GM23338 (cell line): Measurements from ENCODE around the gene MTHFD1. TPM values are rescaled to one million over a fixed set of nuclear protein-coding genes. Genes with fewer than 3 reads are reported as not detected.

Experiments
- ATAC-seq: fragments of 200-7000 bp; cut with Tn5 transposase; 3 replicates; pipeline ENCODE4 v1.9.1; 2020
- DNase-seq: peaks from one replicate; pipeline ENCODE4 v3.0.0-alpha.2; 2015; ENCODE audit warnings: low spot score
- H2AFZ ChIP-seq: fragments of 200-600 bp; sonication (generic); 2 replicates; pipeline ENCODE4 v1.8.0; 2016; ENCODE audit warnings: antibody characterized with exemption, mild to moderate bottlenecking, moderate library complexity
- H3F3A ChIP-seq: fragments of 200-600 bp; sonication (generic); replicated peaks from 2 replicates; pipeline ENCODE4 v1.8.0; 2017; ENCODE audit warnings: antibody characterized with exemption, mixed run types, low read depth
- H3K27ac ChIP-seq: fragments of 200-600 bp; sonication (generic); 2 replicates; pipeline ENCODE4 v1.6.1; 2016; ENCODE audit warnings: low read depth
- H3K27me3 ChIP-seq: fragments of 200-600 bp; sonication (generic); 2 replicates; pipeline ENCODE4 v1.8.0; 2016; ENCODE audit warnings: mild to moderate bottlenecking, mixed run types, moderate library complexity; ENCODE audit not compliant: insufficient read depth
- H3K36me3 ChIP-seq: fragments of 200-600 bp; sonication (generic); 2 replicates; pipeline ENCODE4 v1.8.0; 2016; ENCODE audit warnings: mild to moderate bottlenecking; ENCODE audit not compliant: insufficient read depth
- H3K4me1 ChIP-seq: fragments of 200-600 bp; sonication (generic); 2 replicates; pipeline ENCODE4 v1.8.0; 2016; ENCODE audit warnings: mild to moderate bottlenecking, moderate library complexity; ENCODE audit not compliant: insufficient read depth
- H3K4me2 ChIP-seq: fragments of 200-600 bp; sonication (generic); 2 replicates; pipeline ENCODE4 v1.7.1; 2017; ENCODE audit warnings: mixed run types
- H3K4me3 ChIP-seq: fragments of 200-600 bp; sonication (generic); 2 replicates; pipeline ENCODE4 v1.6.1; 2016; ENCODE audit warnings: mixed run types
- H3K79me2 ChIP-seq: fragments of 200-600 bp; sonication (generic); replicated peaks from 2 replicates; pipeline ENCODE4 v1.8.0; 2017; ENCODE audit warnings: mild to moderate bottlenecking; ENCODE audit not compliant: insufficient read depth
- H3K9me2 ChIP-seq: fragments of 200-600 bp; sonication (generic); 2 replicates; pipeline ENCODE4 v1.8.0; 2017; ENCODE audit not compliant: insufficient read depth
- H4K20me1 ChIP-seq: fragments of 200-600 bp; sonication (generic); replicated peaks from 2 replicates; pipeline ENCODE4 v1.8.0; 2017; ENCODE audit warnings: mild to moderate bottlenecking; ENCODE audit not compliant: insufficient read depth
- H3K27ac Mint-ChIP-seq: 2 replicates; pipeline ENCODE4 v1.8.0; 2020; ENCODE audit warnings: inconsistent platforms, mild to moderate bottlenecking, moderate library complexity, mixed read lengths
- H3K27me3 Mint-ChIP-seq: 3 replicates; pipeline ENCODE4 v1.8.0; 2022; ENCODE audit warnings: low read depth, mild to moderate bottlenecking, moderate library complexity, mixed read lengths, inconsistent platforms; ENCODE audit not compliant: insufficient read depth, poor library complexity
- H3K36me3 Mint-ChIP-seq: 3 replicates; pipeline ENCODE4 v1.8.0; 2021; ENCODE audit warnings: low read depth, mild to moderate bottlenecking, inconsistent platforms, moderate library complexity, mixed read lengths
- H3K4me1 Mint-ChIP-seq: 3 replicates; pipeline ENCODE4 v1.8.0; 2020; ENCODE audit warnings: mild to moderate bottlenecking, inconsistent platforms, mixed read lengths
- H3K4me3 Mint-ChIP-seq: 3 replicates; pipeline ENCODE4 v1.8.0; 2021; ENCODE audit warnings: moderate library complexity, mild to moderate bottlenecking, inconsistent platforms, mixed read lengths
- H3K9me3 Mint-ChIP-seq: 3 replicates; pipeline ENCODE4 v1.8.0; 2020; ENCODE audit warnings: moderate library complexity, mild to moderate bottlenecking, inconsistent platforms, mixed read lengths
- CREB1 ChIP-seq: fragments of 250-450 bp; sonication (Bioruptor Pico); IDR thresholded peaks from 2 replicates; pipeline ENCODE4 v1.5.0; 2020; ENCODE audit warnings: low read depth, mild to moderate bottlenecking, moderate library complexity
- CTCF ChIP-seq, 2 experiments: fragments of 200-600 bp in 1 of 2; sonication (generic) in 1 of 2; conservative IDR thresholded peaks; 2 replicates each; pipeline versions ENCODE4 v1.5.1 to v1.6.1; 2016 to 2017; ENCODE audit warnings: antibody characterized with exemption in 2 of 2, low read depth in 2 of 2, mild to moderate bottlenecking in 2 of 2, moderate library complexity in 1 of 2
- ETS1 ChIP-seq: IDR thresholded peaks from 2 replicates; pipeline ENCODE4 v1.6.1; 2016; ENCODE audit warnings: antibody characterized with exemption
- EZH2 ChIP-seq: fragments of 200-600 bp; sonication (generic); IDR thresholded peaks from one replicate; pipeline ENCODE4 v1.8.0; 2017; ENCODE audit warnings: antibody characterized with exemption, mild to moderate bottlenecking, low read depth; ENCODE audit not compliant: unreplicated experiment
- JUNB ChIP-seq: IDR thresholded peaks from one replicate; pipeline ENCODE4 v1.6.1; 2016; ENCODE audit warnings: antibody characterized with exemption; ENCODE audit not compliant: unreplicated experiment
- NANOG ChIP-seq: IDR thresholded peaks from 2 replicates; pipeline ENCODE4 v1.6.1; 2016; ENCODE audit warnings: antibody characterized with exemption, borderline replicate concordance
- POLR2AphosphoS5 ChIP-seq: IDR thresholded peaks from 2 replicates; pipeline ENCODE4 v1.6.1; 2016; ENCODE audit warnings: antibody characterized with exemption, low read depth
- REST ChIP-seq: IDR thresholded peaks from one replicate; pipeline ENCODE4 v1.6.1; 2018; ENCODE audit warnings: antibody characterized with exemption; ENCODE audit not compliant: unreplicated experiment
- STAT1 ChIP-seq: IDR thresholded peaks from one replicate; pipeline ENCODE4 v1.6.1; 2016; ENCODE audit warnings: antibody characterized with exemption; ENCODE audit not compliant: unreplicated experiment
- ZNF114 ChIP-seq: fragments of 250-450 bp; sonication (Bioruptor Pico); IDR thresholded peaks from 2 replicates; pipeline ENCODE4 v1.5.0; 2020; ENCODE audit warnings: mild to moderate bottlenecking, moderate library complexity
- ZNF331 ChIP-seq: fragments of 250-450 bp; sonication (Bioruptor Pico); IDR thresholded peaks from 2 replicates; pipeline ENCODE4 v1.5.0; 2020; ENCODE audit warnings: low read depth, mild to moderate bottlenecking, moderate library complexity
- ZNF462 ChIP-seq: fragments of 250-450 bp; sonication (Bioruptor Pico); IDR thresholded peaks from 2 replicates; pipeline ENCODE4 v1.5.0; 2020; ENCODE audit warnings: mild to moderate bottlenecking, moderate library complexity
- polyA plus RNA-seq: library from polyadenylated mRNA; unstranded; fragments of >200 nt; fragmentation: Nextera tagmentation; extraction: Ambion mirVana; gene quantifications from 2 replicates; pipeline ENCODE4 v1.2.1, GENCODE V29; 2016
- total RNA-seq: library from RNA; depleted of rRNA; stranded (reverse); fragments of >200 nt; shearing (Covaris generic); gene quantifications from 2 replicates; pipeline ENCODE4 v1.2.3, GENCODE V29; 2014

Gene MTHFD1
- total and polyA plus RNA-seq, 2 experiments from 2014 or later: 219 to 237 TPM

- Mint-ChIP-seq H3K36me3 (peaks cover 61% of the 10 kb centered on the region), H3K4me1 (peaks cover 3% of the 10 kb centered on the region; the same call in 2 of the 3 replicates), H3K4me3 (no peak overlapping the region), H3K27ac (peak overlapping the region; percentile 24; the same call in 1 of the 2 replicates), H3K27me3 (no peaks in the 10 kb centered on the region), H3K9me3 (no peaks in the 10 kb centered on the region)
- Histone ChIP-seq H3K27me3 (no peaks in the 10 kb centered on the region), H3K79me2 (peaks cover 99% of the 10 kb centered on the region), H3F3A (no peaks in the 10 kb centered on the region), H3K4me2 (no peak overlapping the region), H3K27ac (peak overlapping the region; percentile 50; the same call in 1 of the 2 replicates), H3K9me2 (no peaks in the 10 kb centered on the region), H3K4me1 (no peaks in the 10 kb centered on the region), H3K36me3 (peaks cover 38% of the 10 kb centered on the region; the same call in 1 of the 2 replicates), H2AFZ (no peak overlapping the region), H3K4me3 (no peak overlapping the region), H4K20me1 (peaks cover 59% of the 10 kb centered on the region)
- TF ChIP-seq EZH2 (no peak), ZNF114 (CRISPR knock-in tag) (no peak), POLR2AphosphoS5 (no peak), CREB1 (CRISPR knock-in tag) (no peak), ZNF331 (no peak), CTCF (conservative IDR thresholded peaks at IDR 0.05; ENCODE audit: low read depth in 2 of 2) (no peak), ZNF462 (CRISPR knock-in tag) (no peak), NANOG (no peak), REST (no peak), STAT1 (no peak), JUNB (no peak), ETS1 (no peak)
- ATAC-seq (no peak), DNase-seq (no peak)
Measured at GRCh38 chr14:64400829-64401459, 12.8 kb downstream of the MTHFD1 start.
